ENCODE measurements around the gene LMX1A. TPM values are rescaled to one million over a fixed set of nuclear protein-coding genes. Genes with fewer than 3 reads are reported as not detected.

Gene LMX1A
- total and polyA plus RNA-seq, 2 experiments from 2014 or later: not detected

DNA sequence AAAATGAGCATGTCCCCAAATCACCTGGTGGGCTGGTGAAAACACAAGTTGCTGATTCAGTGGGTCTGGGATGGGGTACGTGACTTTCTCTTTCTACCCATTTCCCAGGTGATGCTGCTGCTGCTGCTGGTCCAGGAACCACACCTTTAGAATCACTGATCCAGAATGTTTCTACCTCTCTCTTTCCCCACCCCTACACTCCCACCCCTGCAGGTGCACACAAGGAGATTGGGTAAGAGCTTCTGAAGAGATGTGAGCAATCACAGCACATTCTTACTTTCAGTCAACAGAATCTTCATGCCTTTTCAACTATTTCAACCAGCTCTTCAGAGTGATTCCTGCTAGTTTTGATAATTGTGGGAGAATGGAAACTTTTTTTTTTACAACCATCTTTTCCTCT is 130.9 kb downstream of the LMX1A start:
- H3K79me2 ChIP-seq (replicated peaks; ENCODE audit: insufficient read depth): no peaks in the 10 kb centered on the region
- peaks cover 20% of the 10 kb centered on the region for H3K4me1 ChIP-seq (ENCODE audit: insufficient read depth)
- TF ChIP-seq JUNB (IDR thresholded peaks at IDR 0.05; ENCODE audit: unreplicated experiment): no peak
- TF ChIP-seq, protein P1, sequence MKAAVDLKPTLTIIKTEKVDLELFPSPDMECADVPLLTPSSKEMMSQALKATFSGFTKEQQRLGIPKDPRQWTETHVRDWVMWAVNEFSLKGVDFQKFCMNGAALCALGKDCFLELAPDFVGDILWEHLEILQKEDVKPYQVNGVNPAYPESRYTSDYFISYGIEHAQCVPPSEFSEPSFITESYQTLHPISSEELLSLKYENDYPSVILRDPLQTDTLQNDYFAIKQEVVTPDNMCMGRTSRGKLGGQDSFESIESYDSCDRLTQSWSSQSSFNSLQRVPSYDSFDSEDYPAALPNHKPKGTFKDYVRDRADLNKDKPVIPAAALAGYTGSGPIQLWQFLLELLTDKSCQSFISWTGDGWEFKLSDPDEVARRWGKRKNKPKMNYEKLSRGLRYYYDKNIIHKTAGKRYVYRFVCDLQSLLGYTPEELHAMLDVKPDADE (IDR thresholded peaks at IDR 0.05): no peak
- no peak for TF ChIP-seq CREB1 (CRISPR knock-in tag; IDR thresholded peaks at IDR 0.05; ENCODE audit: low read depth)
- TF ChIP-seq, protein P2, sequence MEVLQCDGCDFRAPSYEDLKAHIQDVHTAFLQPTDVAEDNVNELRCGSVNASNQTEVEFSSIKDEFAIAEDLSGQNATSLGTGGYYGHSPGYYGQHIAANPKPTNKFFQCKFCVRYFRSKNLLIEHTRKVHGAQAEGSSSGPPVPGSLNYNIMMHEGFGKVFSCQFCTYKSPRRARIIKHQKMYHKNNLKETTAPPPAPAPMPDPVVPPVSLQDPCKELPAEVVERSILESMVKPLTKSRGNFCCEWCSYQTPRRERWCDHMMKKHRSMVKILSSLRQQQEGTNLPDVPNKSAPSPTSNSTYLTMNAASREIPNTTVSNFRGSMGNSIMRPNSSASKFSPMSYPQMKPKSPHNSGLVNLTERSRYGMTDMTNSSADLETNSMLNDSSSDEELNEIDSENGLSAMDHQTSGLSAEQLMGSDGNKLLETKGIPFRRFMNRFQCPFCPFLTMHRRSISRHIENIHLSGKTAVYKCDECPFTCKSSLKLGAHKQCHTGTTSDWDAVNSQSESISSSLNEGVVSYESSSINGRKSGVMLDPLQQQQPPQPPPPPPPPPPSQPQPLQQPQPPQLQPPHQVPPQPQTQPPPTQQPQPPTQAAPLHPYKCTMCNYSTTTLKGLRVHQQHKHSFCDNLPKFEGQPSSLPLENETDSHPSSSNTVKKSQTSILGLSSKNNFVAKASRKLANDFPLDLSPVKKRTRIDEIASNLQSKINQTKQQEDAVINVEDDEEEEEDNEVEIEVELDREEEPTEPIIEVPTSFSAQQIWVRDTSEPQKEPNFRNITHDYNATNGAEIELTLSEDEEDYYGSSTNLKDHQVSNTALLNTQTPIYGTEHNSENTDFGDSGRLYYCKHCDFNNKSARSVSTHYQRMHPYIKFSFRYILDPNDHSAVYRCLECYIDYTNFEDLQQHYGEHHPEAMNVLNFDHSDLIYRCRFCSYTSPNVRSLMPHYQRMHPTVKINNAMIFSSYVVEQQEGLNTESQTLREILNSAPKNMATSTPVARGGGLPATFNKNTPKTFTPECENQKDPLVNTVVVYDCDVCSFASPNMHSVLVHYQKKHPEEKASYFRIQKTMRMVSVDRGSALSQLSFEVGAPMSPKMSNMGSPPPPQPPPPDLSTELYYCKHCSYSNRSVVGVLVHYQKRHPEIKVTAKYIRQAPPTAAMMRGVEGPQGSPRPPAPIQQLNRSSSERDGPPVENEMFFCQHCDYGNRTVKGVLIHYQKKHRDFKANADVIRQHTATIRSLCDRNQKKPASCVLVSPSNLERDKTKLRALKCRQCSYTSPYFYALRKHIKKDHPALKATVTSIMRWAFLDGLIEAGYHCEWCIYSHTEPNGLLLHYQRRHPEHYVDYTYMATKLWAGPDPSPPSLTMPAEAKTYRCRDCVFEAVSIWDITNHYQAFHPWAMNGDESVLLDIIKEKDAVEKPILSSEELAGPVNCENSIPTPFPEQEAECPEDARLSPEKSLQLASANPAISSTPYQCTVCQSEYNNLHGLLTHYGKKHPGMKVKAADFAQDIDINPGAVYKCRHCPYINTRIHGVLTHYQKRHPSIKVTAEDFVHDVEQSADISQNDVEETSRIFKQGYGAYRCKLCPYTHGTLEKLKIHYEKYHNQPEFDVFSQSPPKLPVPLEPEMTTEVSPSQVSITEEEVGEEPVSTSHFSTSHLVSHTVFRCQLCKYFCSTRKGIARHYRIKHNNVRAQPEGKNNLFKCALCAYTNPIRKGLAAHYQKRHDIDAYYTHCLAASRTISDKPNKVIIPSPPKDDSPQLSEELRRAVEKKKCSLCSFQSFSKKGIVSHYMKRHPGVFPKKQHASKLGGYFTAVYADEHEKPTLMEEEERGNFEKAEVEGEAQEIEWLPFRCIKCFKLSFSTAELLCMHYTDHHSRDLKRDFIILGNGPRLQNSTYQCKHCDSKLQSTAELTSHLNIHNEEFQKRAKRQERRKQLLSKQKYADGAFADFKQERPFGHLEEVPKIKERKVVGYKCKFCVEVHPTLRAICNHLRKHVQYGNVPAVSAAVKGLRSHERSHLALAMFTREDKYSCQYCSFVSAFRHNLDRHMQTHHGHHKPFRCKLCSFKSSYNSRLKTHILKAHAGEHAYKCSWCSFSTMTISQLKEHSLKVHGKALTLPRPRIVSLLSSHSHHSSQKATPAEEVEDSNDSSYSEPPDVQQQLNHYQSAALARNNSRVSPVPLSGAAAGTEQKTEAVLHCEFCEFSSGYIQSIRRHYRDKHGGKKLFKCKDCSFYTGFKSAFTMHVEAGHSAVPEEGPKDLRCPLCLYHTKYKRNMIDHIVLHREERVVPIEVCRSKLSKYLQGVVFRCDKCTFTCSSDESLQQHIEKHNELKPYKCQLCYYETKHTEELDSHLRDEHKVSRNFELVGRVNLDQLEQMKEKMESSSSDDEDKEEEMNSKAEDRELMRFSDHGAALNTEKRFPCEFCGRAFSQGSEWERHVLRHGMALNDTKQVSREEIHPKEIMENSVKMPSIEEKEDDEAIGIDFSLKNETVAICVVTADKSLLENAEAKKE (CRISPR knock-in tag; IDR thresholded peaks at IDR 0.05): no peak
- no peak for TF ChIP-seq NANOG (IDR thresholded peaks at IDR 0.05; ENCODE audit: borderline replicate concordance)
- TF ChIP-seq, protein P3, sequence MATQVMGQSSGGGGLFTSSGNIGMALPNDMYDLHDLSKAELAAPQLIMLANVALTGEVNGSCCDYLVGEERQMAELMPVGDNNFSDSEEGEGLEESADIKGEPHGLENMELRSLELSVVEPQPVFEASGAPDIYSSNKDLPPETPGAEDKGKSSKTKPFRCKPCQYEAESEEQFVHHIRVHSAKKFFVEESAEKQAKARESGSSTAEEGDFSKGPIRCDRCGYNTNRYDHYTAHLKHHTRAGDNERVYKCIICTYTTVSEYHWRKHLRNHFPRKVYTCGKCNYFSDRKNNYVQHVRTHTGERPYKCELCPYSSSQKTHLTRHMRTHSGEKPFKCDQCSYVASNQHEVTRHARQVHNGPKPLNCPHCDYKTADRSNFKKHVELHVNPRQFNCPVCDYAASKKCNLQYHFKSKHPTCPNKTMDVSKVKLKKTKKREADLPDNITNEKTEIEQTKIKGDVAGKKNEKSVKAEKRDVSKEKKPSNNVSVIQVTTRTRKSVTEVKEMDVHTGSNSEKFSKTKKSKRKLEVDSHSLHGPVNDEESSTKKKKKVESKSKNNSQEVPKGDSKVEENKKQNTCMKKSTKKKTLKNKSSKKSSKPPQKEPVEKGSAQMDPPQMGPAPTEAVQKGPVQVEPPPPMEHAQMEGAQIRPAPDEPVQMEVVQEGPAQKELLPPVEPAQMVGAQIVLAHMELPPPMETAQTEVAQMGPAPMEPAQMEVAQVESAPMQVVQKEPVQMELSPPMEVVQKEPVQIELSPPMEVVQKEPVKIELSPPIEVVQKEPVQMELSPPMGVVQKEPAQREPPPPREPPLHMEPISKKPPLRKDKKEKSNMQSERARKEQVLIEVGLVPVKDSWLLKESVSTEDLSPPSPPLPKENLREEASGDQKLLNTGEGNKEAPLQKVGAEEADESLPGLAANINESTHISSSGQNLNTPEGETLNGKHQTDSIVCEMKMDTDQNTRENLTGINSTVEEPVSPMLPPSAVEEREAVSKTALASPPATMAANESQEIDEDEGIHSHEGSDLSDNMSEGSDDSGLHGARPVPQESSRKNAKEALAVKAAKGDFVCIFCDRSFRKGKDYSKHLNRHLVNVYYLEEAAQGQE (IDR thresholded peaks at IDR 0.05; ENCODE audit: unreplicated experiment): no peak
- no peak for TF ChIP-seq EZH2 (IDR thresholded peaks at IDR 0.05; ENCODE audit: low read depth, unreplicated experiment)
- TF ChIP-seq EZH2phosphoT487 (IDR thresholded peaks at IDR 0.05; ENCODE audit: unreplicated experiment): no peak
- no peak for TF ChIP-seq ZNF114 (CRISPR knock-in tag; IDR thresholded peaks at IDR 0.05)
- TF ChIP-seq STAT1 (IDR thresholded peaks at IDR 0.05; ENCODE audit: unreplicated experiment): no peak
- TF ChIP-seq POLR2AphosphoS5 (IDR thresholded peaks at IDR 0.05; ENCODE audit: low read depth): no peak
- no peak for TF ChIP-seq ZNF331 (CRISPR knock-in tag; IDR thresholded peaks at IDR 0.05; ENCODE audit: low read depth)
- TF ChIP-seq, protein P4, sequence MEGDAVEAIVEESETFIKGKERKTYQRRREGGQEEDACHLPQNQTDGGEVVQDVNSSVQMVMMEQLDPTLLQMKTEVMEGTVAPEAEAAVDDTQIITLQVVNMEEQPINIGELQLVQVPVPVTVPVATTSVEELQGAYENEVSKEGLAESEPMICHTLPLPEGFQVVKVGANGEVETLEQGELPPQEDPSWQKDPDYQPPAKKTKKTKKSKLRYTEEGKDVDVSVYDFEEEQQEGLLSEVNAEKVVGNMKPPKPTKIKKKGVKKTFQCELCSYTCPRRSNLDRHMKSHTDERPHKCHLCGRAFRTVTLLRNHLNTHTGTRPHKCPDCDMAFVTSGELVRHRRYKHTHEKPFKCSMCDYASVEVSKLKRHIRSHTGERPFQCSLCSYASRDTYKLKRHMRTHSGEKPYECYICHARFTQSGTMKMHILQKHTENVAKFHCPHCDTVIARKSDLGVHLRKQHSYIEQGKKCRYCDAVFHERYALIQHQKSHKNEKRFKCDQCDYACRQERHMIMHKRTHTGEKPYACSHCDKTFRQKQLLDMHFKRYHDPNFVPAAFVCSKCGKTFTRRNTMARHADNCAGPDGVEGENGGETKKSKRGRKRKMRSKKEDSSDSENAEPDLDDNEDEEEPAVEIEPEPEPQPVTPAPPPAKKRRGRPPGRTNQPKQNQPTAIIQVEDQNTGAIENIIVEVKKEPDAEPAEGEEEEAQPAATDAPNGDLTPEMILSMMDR (conservative IDR thresholded peaks at IDR 0.05; ENCODE audit: low read depth in 2 of 2): no peak
- ATAC-seq: no peak
- H3K4me3 ChIP-seq: no peak overlapping the region
- no peak for DNase-seq (ENCODE audit: low spot score)
- Mint-ChIP-seq H3K9me3 (no peaks in the 10 kb centered on the region), H3K27me3 (ENCODE audit: insufficient read depth, low read depth, poor library complexity) (peaks cover 2% of the 10 kb centered on the region), H3K36me3 (ENCODE audit: low read depth) (no peaks in the 10 kb centered on the region), H3K4me1 (peaks cover 49% of the 10 kb centered on the region), H3K27ac (no peak overlapping the region), H3K4me3 (no peak overlapping the region)
- no peak overlapping the region for H3K4me2 ChIP-seq
- H4K20me1 ChIP-seq (replicated peaks; ENCODE audit: insufficient read depth): no peaks in the 10 kb centered on the region
- H2AFZ ChIP-seq: no peak overlapping the region
- H3K9me2 ChIP-seq (ENCODE audit: insufficient read depth): no peaks in the 10 kb centered on the region
- H3K27me3 ChIP-seq (ENCODE audit: insufficient read depth): no peaks in the 10 kb centered on the region
- no peaks in the 10 kb centered on the region for H3K36me3 ChIP-seq (ENCODE audit: insufficient read depth)
- H3K27ac ChIP-seq (ENCODE audit: low read depth): no peak overlapping the region
- H3F3A ChIP-seq (replicated peaks; ENCODE audit: low read depth): no peaks in the 10 kb centered on the region

Data from GM23338 (cell line).